PC-9 (cell line): ENCODE results near the gene KCNE4.

ENCODE experiments used
- EZH2 ChIP-seq: fragments of 200-600 bp; sonication (generic); IDR thresholded peaks from 2 replicates; pipeline ENCODE4 v1.8.0; 2017; ENCODE audit warnings: antibody characterized with exemption, low read depth
- TF ChIP-seq, protein P1 (sequence below): fragments of 200-600 bp; sonication (generic); conservative IDR thresholded peaks from 2 replicates; pipeline ENCODE4 v1.6.1; 2017; ENCODE audit warnings: mixed run types, antibody characterized with exemption, mild to moderate bottlenecking, moderate library complexity

DNA sequence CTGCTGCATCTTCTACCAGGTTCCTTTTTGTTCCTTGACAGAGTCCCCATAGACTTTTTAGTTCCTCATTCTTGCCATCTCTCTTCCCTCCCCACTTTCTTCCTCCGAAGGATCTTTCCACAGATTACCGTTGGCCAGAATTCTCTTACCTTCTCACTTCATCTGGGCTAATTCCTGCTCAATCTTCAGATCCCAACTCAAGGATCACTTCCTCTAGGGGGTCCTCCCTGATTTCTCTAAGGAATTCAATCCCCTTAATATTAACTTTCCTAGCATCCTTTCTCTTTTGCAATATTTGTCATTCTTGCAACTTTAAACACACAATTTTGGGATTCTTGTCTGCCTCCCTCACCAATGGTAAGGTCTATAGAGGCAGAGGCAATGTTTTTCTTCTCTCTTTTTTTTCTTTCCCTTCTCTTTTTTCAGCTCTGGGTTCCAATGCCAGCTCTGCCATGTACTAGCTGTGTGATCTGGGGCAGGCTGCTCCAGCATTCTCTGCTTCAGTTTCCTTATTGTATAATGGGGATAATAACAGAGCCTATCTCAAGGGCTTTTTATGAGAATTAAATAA is 5.4 kb upstream of the KCNE4 start:
- TF ChIP-seq EZH2: no peak
- TF ChIP-seq, protein P1, sequence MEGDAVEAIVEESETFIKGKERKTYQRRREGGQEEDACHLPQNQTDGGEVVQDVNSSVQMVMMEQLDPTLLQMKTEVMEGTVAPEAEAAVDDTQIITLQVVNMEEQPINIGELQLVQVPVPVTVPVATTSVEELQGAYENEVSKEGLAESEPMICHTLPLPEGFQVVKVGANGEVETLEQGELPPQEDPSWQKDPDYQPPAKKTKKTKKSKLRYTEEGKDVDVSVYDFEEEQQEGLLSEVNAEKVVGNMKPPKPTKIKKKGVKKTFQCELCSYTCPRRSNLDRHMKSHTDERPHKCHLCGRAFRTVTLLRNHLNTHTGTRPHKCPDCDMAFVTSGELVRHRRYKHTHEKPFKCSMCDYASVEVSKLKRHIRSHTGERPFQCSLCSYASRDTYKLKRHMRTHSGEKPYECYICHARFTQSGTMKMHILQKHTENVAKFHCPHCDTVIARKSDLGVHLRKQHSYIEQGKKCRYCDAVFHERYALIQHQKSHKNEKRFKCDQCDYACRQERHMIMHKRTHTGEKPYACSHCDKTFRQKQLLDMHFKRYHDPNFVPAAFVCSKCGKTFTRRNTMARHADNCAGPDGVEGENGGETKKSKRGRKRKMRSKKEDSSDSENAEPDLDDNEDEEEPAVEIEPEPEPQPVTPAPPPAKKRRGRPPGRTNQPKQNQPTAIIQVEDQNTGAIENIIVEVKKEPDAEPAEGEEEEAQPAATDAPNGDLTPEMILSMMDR: no peak
